HG02852 (cell line): ENCODE results near the gene TMEM52B.
"Not testable (repeated sequence)": the region's sequence is repeated elsewhere in the genome, so short reads cannot be mapped to it uniquely, and the experiment has no call there.

ENCODE experiments used
- ATAC-seq: cut with Tn5 transposase; IDR thresholded peaks from one replicate; pipeline ENCODE4 v1.9.1; 2021; ENCODE audit warnings: mild to moderate bottlenecking, moderate library complexity; ENCODE audit not compliant: unreplicated experiment

Gene TMEM52B

GRCh38 chr12:10211101-10211939, 32.5 kb downstream of the TMEM52B start:
- ATAC-seq = no peak

GRCh38 chr12:10211940-10212738, 33.3 kb downstream of the TMEM52B start:
- peak; percentile 71 for ATAC-seq

- peak; percentile 64 for ATAC-seq
Measured at GRCh38 chr12:10212739-10213131, 33.9 kb downstream of the TMEM52B start, which contains the start of gene GABARAPL1. Gene GABARAPL1, plus strand, starts transcription at chr12:10212877. Its CDS starts 253 bp downstream, at chr12:10213130.

GRCh38 chr12:10213168-10214135, 34.6 kb downstream of the TMEM52B start:
- peak; percentile 71 for ATAC-seq

- ATAC-seq = no peak
Measured at GRCh38 chr12:10214136-10214894, 35.5 kb downstream of the TMEM52B start.

- no peak for ATAC-seq
Measured at GRCh38 chr12:10214895-10215267, 36.0 kb downstream of the TMEM52B start.

GRCh38 chr12:10215436-10215835, 36.6 kb downstream of the TMEM52B start:
- ATAC-seq = no peak

GRCh38 chr12:10215946-10216345, 37.1 kb downstream of the TMEM52B start:
- ATAC-seq = not testable (repeated sequence)

GRCh38 chr12:10218021-10218420, 39.2 kb downstream of the TMEM52B start:
- ATAC-seq = no peak

- no peak for ATAC-seq
Measured at GRCh38 chr12:10220398-10221077, 41.7 kb downstream of the TMEM52B start.

- ATAC-seq = no peak
Measured at GRCh38 chr12:10221846-10222245, 43.0 kb downstream of the TMEM52B start.

GRCh38 chr12:10223208-10223607, 44.4 kb downstream of the TMEM52B start:
- ATAC-seq = no peak

- not testable (repeated sequence) for ATAC-seq
Measured at GRCh38 chr12:10225426-10225825, 46.6 kb downstream of the TMEM52B start.

- ATAC-seq = no peak
Measured at GRCh38 chr12:10226086-10226485, 47.3 kb downstream of the TMEM52B start.

GRCh38 chr12:10226731-10227130, 47.9 kb downstream of the TMEM52B start:
- no peak for ATAC-seq

GRCh38 chr12:10227648-10228047, 48.8 kb downstream of the TMEM52B start:
- ATAC-seq = no peak

- no peak for ATAC-seq
Measured at GRCh38 chr12:10234562-10234961, 55.7 kb downstream of the TMEM52B start.

GRCh38 chr12:10235761-10236631, 57.2 kb downstream of the TMEM52B start:
- no peak for ATAC-seq
